SHP77 treated with DMSO at 0.1 percent for 48 hours (cell line): ENCODE results near the gene VTCN1.
"Not testable (repeated sequence)": the region's sequence is repeated elsewhere in the genome, so short reads cannot be mapped to it uniquely, and the experiment has no call there.

Experiments used
- DNase-seq: peaks from one replicate; lab custom pipeline; 2025; lab: John Stamatoyannopoulos, UW

VTCN1 gene

GRCh38 chr1:117210831-117211261, at the start of gene VTCN1:
VTCN1 (minus strand) TSS chr1:117210927; CDS start chr1:117210855, 72 bp downstream.
- no peak for DNase-seq

GRCh38 chr1:117258791-117259190, 48.1 kb upstream of the VTCN1 start:
- no peak for DNase-seq

- DNase-seq: not testable (repeated sequence)
Measured at GRCh38 chr1:117258075-117258474, 47.3 kb upstream of the VTCN1 start.

- no peak for DNase-seq
Measured at GRCh38 chr1:117257291-117257690, 46.6 kb upstream of the VTCN1 start.

- DNase-seq: no peak
Measured at GRCh38 chr1:117250061-117250606, 39.4 kb upstream of the VTCN1 start.

GRCh38 chr1:117244971-117245370, 34.2 kb upstream of the VTCN1 start:
- DNase-seq: no peak

- DNase-seq: no peak
Measured at GRCh38 chr1:117244306-117244705, 33.6 kb upstream of the VTCN1 start.

GRCh38 chr1:117241512-117241911, 30.8 kb upstream of the VTCN1 start:
- no peak for DNase-seq

- no peak for DNase-seq
Measured at GRCh38 chr1:117240547-117240946, 29.8 kb upstream of the VTCN1 start.

- DNase-seq: no peak
Measured at GRCh38 chr1:117239467-117239866, 28.7 kb upstream of the VTCN1 start.

- no peak for DNase-seq
Measured at GRCh38 chr1:117237726-117238381, 27.1 kb upstream of the VTCN1 start.

GRCh38 chr1:117235863-117236465, 25.2 kb upstream of the VTCN1 start:
- no peak for DNase-seq

GRCh38 chr1:117232531-117232930, 21.8 kb upstream of the VTCN1 start:
- no peak for DNase-seq

- DNase-seq: no peak
Measured at GRCh38 chr1:117231748-117232373, 21.1 kb upstream of the VTCN1 start.

GRCh38 chr1:117231312-117231711, 20.6 kb upstream of the VTCN1 start:
- no peak for DNase-seq

GRCh38 chr1:117229217-117229616, 18.5 kb upstream of the VTCN1 start:
- DNase-seq: no peak

- DNase-seq: no peak
Measured at GRCh38 chr1:117225931-117226330, 15.2 kb upstream of the VTCN1 start.

- no peak for DNase-seq
Measured at GRCh38 chr1:117216718-117217117, 6.0 kb upstream of the VTCN1 start.

- DNase-seq: no peak
Measured at GRCh38 chr1:117215733-117216462, 5.2 kb upstream of the VTCN1 start.

GRCh38 chr1:117215019-117215418, 4.3 kb upstream of the VTCN1 start:
- no peak for DNase-seq

GRCh38 chr1:117213046-117213445, 2.3 kb upstream of the VTCN1 start:
- no peak for DNase-seq

GRCh38 chr1:117210386-117210785, 341 bp downstream of the VTCN1 start:
- DNase-seq: no peak
